ENCODE results near the gene TRIP4.

Gene TRIP4

DNA sequence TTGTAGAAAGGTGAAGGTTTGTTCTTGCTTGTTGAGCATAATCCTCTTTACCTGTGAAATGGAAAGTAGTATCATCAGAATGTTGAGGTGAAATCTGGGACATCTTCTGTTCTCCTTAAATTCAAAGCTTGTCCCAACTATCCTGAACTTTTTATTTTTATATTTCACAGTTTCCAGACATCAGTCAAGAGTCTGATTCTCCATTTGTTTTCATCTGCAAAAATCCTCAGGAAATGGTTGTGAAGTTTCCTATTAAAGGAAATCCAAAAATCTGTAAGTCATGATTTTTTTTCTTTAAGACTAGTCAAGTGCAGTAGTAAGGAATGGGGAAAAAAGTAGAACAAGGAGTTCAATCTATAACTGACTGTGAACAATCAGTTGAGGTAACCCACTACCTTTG lies 57.2 kb downstream of the TRIP4 start:
- in situ Hi-C loops (cut with MboI; ENCODE audit: low sequenced_read_pairs) = no loop called here

DNA sequence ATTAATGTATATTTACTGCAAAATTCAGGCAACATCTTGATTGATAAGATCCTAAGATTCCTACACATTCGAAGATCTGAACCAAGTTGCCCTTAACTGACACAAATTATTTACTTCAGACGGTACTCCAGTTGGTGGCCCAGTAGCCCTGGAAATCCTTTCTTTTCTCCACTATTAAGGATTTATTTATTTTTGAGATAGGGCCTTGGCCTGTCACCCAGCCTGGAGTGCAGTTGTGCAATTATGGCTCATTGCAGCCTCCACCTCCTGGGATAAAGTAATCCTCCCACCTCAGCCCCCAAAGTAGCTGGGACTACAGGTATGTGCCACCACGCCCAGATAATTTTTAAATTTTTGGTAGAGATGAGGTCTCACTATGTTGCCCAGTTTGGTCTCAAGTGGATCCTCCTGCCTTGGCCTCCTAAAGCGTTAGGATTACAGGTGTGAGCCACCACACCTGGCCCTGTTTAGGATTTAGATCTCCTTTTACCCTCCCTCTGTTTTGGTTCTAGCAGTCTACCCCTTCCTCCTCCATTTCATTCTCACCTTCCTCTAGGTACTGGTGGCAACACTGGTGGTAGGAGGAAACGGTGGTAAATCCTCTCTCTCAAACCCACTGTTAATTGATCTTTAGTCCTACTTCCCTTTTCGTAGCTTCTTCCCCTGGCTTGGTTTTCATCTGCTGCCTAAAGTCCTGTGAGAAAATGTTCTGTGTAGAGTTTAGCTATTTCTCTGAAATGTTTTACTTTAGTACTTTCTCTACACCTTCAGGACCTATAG lies 60.1 kb downstream of the TRIP4 start:
- in situ Hi-C loops (cut with MboI; ENCODE audit: low sequenced_read_pairs) = no loop called here

DNA sequence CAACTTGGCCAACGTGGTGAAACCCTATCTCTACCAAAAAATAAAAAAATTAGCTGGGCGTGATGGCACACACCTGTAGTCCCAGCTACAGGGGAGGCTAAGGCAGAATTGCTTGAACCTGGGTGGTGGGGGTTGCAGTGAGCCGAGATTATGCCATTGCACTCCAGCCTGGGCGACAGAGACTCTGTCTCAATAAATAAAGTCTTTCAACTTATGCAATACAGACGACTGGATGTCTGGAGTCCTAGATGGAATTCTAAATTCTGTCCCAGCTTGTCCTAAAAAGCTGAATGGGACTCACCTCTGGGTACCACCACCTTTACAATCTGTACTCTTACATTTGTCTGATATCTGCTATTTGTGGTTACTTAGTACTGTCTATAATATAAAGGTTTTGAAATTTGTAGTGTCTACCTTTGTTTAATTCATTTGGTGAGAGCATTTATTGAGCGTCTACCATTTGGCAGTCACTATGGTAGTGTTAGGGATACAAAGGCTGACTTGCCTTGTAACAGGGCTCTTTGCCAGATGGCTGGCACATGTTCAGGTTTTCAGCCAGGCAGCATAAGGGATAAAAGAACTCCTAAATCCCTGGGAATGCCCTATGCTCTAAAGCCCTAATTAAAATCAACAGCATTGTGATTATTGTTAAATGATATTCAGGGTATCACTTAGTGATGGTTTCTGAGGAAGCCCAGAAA lies 65.5 kb downstream of the TRIP4 start:
- in situ Hi-C loops (cut with MboI; ENCODE audit: low sequenced_read_pairs) = no loop called here

DNA sequence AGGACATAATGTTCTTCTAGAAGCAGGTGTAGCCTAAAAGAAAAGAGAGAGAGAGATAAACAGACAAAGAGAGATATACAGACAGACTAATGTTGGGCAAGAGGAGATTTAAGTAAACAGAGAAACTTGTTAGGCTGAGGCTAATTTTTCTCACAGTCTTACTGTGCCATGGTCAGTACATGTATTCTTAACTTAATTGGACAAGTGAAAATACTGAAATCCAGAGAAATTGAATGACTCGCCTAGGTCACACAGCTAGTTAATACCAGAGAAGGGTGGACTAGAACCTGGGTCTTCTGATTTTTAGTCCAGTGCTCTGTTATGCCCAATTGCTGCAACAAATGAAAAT lies 66.0 kb downstream of the TRIP4 start:
- in situ Hi-C loops (cut with MboI; ENCODE audit: low sequenced_read_pairs) = no loop called here

DNA sequence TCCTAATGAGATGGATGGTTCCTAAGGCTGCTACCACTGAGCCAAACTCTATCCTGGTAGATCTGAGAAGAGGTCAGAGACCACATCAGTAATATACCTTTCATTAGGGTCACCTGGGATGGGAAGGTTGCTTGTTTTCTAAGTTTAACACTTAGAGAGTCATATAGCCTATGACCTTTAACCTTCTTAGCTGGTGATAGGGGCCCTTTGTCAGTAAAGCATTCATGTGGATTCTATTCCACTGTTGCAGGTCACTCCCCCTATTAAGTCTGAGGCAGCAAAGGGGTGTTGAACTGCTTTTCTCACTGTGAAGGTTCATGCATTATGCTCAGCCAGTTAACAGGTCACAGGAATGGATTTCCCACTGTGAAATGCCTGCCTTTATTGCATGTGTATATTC lies 66.6 kb downstream of the TRIP4 start:
- in situ Hi-C loops (cut with MboI; ENCODE audit: low sequenced_read_pairs) = no loop called here

DNA sequence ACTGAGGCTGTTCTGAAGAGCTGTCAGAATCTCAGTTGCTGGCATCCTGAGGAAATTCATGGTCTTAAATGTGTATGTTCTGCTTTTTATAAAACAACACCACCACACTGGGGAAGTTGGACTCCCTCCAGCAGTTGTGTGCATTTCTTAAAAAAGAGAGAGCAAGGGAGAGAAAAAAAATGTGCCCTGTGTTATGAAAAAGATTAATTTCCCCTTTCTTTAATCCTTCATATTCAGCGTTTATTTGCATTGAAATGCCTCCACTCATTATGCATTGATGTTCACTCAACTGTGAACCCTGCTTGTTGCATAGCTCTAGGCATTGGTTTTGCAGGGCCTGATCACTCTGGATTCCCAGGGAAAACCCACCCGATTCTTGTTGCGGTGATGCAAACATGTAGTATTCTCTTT lies 68.3 kb downstream of the TRIP4 start:
- in situ Hi-C loops (cut with MboI; ENCODE audit: low sequenced_read_pairs) = no loop called here

DNA sequence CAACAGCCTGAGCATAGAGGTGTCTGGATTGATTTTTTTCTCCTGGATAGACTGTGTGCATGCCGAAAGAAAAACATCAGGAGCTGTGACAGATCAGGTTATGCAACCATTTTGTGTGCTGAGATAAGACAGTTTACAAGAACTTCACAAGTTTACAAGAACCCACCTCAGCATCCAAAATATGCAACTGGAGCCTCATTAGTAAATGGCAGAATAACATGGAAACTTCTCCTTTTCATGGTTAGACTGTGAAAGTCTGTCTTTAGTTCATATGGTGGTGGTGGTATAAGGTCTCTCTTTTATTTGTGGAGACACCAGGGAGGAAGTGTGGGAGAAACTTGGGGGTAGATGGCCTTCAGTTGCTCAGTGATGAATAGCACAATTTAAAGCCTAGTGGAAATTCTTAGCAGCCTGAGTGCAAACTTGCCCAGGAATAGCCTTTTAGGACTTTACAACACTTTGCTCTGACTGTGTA lies 69.0 kb downstream of the TRIP4 start:
- in situ Hi-C loops (cut with MboI; ENCODE audit: low sequenced_read_pairs) = no loop called here

DNA sequence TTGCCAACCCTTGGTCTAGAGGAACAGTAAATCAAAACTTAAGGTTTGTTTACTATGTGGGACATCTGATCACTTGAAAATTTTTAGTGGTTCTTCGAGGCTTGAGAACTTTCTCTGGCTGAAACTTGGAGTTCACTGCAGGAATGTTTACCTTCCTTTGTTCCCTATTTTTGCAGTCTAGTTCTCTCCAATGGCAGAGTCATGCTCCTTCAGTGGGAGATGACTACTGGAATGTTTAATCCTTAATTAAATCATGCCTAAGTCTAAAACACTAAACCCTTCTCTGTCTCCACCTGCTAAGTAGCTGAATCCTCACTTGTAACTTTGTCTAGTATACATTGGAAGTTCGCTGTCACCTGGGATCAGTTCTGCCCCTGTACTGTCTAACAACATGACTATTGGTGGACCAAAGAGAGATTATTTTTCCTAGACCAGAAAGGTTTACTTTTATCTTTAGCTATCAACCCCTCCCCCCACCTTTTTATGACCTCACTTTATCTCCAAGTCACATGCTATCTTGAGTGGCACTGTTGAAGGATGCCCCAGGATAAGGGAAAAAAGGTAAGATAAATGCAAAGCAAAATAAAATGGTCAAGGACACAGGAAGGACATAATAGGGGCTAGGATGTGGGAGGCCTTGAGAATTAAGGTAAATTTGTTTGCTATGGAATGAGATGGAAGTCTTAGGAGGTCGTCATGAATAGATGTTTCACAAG lies 71.6 kb downstream of the TRIP4 start:
- in situ Hi-C loops (cut with MboI; ENCODE audit: low sequenced_read_pairs) = no loop called here

DNA sequence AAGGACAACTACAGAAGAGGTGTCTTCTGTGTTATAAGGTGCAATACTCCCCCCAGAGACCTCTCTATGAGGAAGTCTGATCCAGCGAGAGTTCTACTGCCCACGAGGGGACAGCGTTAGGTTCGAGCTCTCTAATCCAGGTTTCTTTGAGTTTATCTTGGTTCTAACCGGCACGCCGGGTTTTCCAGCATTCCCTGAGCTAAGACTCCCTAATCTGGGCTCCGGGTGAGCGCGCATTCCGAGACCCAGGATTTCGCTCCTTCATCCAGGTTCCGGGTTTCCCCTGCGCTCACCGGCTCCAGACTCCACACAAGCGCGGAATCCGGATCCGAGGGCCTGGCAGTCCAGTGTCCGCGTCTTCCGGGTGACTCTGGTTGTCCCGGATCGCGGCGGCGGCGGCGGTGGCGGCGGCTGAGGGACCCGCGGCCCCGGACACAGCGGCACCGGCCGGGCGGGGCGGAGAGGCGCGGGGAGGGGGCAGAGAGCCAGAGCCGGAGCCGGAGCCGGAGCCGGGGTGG lies 72.6 kb downstream of the TRIP4 start, which contains the start of gene ZNF609:
TSS of gene ZNF609 (plus strand) at position 373 of the 518 bp plus-strand sequence. CDS start 38,842 bp downstream, outside the sequence.
- in situ Hi-C loops (cut with MboI; ENCODE audit: low sequenced_read_pairs) = no loop called here

DNA sequence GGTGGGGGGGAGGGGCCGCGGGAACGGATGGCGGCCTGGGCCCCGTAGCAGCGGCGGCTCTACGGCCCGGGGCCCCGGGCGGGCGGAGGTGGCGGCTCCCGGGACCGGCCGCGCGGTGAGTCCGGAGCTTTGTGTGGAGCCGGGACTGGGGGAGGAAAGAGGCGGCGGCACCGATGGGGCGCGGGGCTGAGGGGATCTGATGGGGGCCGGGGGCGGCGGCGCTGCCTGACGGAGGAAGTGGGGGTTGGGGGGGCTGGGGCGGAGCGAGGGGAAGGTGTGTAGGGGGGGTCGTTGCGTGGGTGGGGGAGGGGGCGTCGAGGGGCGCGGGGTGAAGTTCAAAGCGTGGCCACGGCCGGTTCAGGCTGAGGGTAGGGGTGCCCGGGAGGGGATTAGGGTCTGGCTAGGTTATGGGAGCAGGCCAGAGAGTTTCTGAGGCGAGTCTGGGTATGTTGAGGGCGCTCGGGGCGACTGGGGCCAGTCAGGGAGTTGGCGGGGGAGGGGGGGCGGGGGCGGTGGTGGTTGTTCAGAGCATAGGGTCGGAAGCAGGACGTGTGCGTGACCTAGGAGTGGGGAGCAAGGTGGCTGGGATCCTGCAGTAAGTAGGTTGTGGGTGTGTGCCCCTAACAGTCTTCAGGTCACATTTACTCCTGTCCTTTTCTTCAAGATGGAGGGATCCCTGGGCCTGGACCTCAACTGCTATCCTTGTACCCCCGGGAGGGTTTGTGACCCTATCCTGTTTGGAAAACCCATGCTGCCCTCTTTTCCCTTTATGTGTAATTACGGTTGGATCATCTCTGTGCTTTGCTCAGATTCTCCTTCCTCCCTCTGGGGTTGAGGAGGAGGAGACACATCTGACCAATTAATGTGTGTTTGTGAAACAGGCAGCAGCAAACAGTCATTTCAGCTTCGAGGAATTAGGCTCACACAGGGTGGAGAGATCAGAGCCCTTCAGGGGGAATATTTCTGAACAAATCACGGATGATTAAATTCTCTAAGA lies 73.4 kb downstream of the TRIP4 start:
- in situ Hi-C loops (cut with MboI; ENCODE audit: low sequenced_read_pairs) = no loop called here

DNA sequence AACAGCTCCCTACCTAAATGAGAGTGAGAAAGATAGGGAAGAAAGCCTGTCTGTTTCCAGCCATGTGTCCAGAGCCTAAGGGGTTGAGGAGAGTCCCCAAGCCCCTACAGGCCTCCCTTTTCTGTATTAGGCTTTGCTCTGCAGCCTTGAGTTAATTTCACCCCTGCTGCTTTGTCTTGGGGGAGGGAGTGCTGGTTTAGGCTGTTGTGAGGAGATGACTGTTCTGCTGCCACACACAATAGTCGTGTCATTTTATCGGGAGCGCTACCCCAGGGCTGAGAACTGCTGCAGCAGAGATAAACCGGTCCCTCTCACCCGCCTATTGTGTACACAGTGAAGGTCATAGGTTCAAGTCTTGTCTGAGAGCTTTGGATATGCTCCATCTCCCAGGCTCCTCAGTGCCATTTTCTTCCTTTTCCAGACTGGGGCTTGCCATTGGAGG lies 74.1 kb downstream of the TRIP4 start:
- in situ Hi-C loops (cut with MboI; ENCODE audit: low sequenced_read_pairs) = no loop called here

DNA sequence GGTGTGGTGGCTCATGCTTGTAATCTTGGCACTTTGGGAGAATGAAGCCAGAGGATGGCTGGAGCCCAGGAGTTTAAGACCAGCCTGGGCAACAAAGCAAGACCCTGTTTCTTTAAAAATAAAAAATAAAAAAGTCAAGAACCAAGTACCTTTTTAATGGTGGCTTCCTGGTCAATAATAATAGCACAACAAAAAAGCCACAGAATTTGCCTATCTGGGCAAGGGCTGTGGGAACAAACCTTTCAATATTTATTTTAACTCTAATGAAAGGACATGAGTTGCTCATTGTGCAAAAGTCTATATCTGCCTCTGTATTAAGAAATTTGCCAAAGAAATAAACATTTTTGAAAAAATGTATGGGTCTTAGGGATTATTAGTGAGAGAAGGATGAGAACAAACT lies 74.9 kb downstream of the TRIP4 start:
- in situ Hi-C loops (cut with MboI; ENCODE audit: low sequenced_read_pairs) = no loop called here

DNA sequence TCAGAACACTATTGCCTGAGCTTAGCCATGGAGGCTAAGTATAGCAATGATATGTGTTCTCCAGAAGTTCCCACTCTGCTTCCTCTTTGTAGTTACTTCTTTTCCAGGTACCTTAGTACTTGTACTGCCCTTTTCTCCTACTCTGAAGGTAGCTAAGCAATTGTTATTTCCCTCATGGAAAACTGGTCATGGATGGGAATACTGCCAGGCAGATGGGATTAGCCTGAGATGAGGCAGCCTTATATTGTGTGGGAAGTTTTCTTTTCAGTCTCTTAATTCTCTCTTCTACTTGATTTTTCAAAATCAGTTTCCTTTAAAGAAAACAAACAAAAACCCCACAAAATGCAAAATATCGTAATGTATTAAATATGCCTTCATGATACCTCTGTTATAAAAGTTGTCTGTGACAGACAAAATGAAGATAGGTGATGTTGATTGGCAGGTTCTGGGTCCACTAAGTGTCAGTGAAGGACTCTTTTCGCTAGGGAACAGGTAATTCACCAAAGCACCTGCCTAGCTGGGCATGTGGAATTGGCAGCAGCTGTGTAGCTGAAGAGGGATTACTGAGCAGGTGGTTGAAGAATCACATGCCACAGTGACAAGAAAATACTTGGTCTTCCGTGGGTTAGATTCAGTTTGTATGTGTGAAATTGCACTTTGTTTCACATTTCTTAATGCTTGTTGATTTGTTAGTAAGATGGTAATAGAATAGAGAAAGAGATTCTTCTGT lies 76.8 kb downstream of the TRIP4 start:
- in situ Hi-C loops (cut with MboI; ENCODE audit: low sequenced_read_pairs) = no loop called here

DNA sequence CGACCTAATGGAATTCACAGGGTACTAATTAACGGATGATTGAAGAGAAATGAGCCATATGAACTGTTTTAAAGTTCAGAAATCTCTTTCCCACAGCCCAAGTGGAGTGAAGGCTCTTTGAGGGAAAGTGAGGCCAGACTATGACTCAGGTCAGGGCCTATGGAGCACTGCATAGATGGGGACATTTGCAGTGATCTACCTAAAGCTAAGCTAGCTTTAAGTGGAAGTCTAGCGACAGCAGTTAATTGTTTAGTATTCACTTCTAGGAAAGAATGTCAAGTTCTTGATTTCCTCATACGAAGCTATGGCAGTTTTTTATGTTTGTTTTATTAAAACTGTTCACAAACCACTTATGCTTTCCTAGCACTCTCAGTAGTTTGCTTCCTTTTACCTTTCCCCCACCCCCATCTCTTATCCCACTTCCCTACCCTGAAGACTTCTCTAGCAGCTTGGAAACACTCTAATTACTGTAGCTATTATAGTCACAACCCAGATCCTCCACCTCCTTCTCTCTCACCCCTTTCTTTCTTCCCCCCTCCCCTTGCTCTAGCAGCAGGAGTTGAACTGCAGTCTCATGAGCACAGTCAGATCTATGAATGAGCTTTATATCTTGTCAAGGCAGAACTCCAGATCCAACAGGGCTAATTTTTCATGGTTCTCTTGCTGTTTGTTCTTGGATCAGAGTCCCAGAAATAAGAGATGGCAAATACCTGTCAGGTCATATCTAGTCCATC lies 78.9 kb downstream of the TRIP4 start:
- in situ Hi-C loops (cut with MboI; ENCODE audit: low sequenced_read_pairs) = no loop called here

DNA sequence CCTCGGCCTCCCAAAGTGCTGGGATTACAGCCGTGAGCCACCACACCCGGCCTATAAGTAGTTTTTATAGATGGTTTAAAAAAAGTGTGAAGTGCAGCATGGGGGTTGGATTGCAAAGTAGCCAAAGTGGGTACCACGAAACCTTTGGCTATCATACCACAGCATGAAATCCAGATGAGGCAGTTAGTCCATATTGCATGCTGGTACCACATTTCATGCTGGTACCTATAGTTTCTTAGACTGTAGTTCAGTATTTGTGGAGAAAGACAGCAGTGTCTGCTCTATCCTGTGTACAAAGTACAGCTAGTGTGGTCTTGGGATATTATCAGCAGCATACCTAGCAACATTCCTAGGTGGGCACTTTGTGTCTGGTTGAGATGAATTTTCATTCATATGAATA lies 84.5 kb downstream of the TRIP4 start:
- in situ Hi-C loops (cut with MboI; ENCODE audit: low sequenced_read_pairs) = no loop called here

DNA sequence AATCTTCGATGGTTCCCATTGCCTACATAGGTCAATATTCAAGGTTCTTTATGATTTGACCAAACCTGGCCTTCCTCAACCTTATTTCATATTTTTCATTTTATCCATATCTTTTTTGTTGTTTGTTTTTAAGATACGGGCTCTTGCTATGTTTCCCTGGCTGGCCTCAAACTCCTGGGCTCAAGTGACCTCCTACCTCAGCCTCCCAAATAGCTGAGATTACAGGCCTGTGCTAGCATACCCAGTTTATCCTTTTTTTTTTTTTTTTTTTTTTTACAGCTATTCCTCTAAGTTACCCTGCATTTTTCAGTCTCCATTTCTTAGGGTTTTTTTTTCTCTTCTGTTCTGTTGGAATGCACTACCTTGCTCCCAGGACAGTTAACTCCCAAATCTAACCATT lies 87.2 kb downstream of the TRIP4 start:
- in situ Hi-C loops (cut with MboI; ENCODE audit: low sequenced_read_pairs) = no loop called here

DNA sequence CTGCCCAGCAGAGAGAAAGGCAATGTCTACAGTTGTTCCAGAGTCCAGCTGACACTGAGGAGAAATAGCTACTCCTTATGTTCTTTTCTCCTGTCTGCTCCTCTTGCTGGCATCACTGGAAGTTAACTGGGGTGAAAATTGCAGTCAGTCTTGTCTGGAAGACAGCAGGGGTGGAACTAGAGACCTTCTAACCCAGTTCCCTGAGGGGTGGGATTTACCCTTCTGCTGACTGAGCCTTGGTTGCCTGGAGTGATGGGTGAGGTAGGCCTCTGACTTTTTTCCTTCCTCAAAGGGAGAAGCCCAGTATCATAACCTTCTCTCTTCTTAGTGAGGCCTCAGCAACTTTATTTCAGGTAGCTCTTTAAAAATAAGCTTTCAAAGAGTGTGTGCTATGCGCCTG lies 88.9 kb downstream of the TRIP4 start:
- in situ Hi-C loops (cut with MboI; ENCODE audit: low sequenced_read_pairs) = no loop called here

DNA sequence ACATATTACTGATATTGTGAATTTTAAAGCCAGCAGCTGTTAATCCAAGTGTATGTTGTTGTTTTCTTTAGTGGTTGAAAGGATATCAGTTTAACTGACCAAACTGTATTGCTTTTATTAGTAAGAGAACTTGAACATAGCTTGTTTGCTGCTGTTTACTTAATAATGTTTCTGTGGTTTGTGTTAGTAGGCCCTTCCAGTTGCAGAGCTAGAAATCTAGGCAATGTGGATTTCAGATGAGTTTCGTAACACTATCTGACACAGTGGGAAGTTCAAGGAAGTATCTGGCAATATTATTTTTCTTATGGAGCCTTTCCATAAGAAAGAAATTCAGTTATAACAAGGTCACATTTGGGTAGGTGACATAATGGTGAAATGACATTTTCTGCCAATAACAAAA lies 91.2 kb downstream of the TRIP4 start:
- in situ Hi-C loops (cut with MboI; ENCODE audit: low sequenced_read_pairs) = no loop called here

DNA sequence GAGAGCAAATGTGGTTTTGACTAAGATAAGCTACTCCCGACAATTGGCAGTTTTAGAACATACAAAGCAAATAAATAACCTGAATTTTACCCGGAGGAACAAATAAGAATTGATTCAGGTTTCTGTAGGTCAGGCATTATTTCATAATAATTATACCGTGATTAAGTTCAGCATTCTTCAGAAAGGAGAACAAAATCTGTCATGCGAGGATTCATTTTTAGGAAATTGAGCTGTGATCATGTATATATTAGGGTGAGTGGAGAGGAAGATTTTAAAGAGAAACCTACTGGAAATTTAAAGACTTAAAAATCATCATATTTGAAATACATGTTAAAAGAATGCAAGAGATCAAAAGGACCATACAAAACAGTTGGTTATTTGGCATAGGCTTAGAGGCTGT lies 93.3 kb downstream of the TRIP4 start:
- in situ Hi-C loops (cut with MboI; ENCODE audit: low sequenced_read_pairs) = no loop called here

Data from HL-60/S4 treated with retinoic acid at 250 ng/mL for 4 days and 3 days (cell line).